MM.1S (cell line): ENCODE data around the gene SH3PXD2B.

Experiments
- DNase-seq: peaks from one replicate; pipeline ENCODE4 v3.0.0-alpha.2; 2015
- H2AFZ ChIP-seq: fragments of 300-600 bp; sonication (generic); 2 replicates; pipeline ENCODE4 v1.6.0; 2016; ENCODE audit warnings: antibody characterized with exemption, low read length
- H3F3A ChIP-seq: fragments of 300-600 bp; sonication (generic); 2 replicates; pipeline ENCODE4 v1.6.1; 2016; ENCODE audit warnings: mild to moderate bottlenecking, antibody characterized with exemption, low read length, moderate library complexity, mixed read lengths; ENCODE audit not compliant: insufficient read depth
- H3K27ac ChIP-seq: fragments of 300-600 bp; sonication (generic); 2 replicates; pipeline ENCODE4 v1.5.1; 2016; ENCODE audit warnings: mild to moderate bottlenecking, low read length
- H3K27me3 ChIP-seq: fragments of 300-600 bp; sonication (generic); replicated peaks from 2 replicates; pipeline ENCODE4 v1.6.0; 2016; ENCODE audit warnings: low read length; ENCODE audit not compliant: insufficient read depth
- H3K36me3 ChIP-seq: fragments of 300-600 bp; sonication (generic); replicated peaks from 2 replicates; pipeline ENCODE4 v1.6.1; 2016; ENCODE audit warnings: mild to moderate bottlenecking, low read length, mixed read lengths; ENCODE audit not compliant: insufficient read depth
- H3K4me1 ChIP-seq: fragments of 300-600 bp; sonication (generic); 2 replicates; pipeline ENCODE4 v1.6.1; 2016; ENCODE audit warnings: low read length, mixed read lengths
- H3K4me2 ChIP-seq: fragments of 300-600 bp; sonication (generic); 2 replicates; pipeline ENCODE4 v1.6.0; 2016; ENCODE audit warnings: low read depth, low read length
- H3K4me3 ChIP-seq: fragments of 300-600 bp; sonication (generic); 2 replicates; pipeline ENCODE4 v1.5.1; 2016; ENCODE audit warnings: low read length, mixed read lengths
- H3K79me2 ChIP-seq: fragments of 300-600 bp; sonication (generic); 2 replicates; pipeline ENCODE4 v1.6.1; 2016; ENCODE audit warnings: mixed run types, low read length, mixed read lengths
- H3K9ac ChIP-seq: fragments of 300-600 bp; sonication (generic); 2 replicates; pipeline ENCODE4 v1.6.1; 2016; ENCODE audit warnings: low read length, mixed read lengths
- H3K9me2 ChIP-seq: fragments of 300-600 bp; sonication (generic); replicated peaks from 2 replicates; pipeline ENCODE4 v1.6.1; 2016; ENCODE audit warnings: mild to moderate bottlenecking, low read length, mixed read lengths; ENCODE audit not compliant: insufficient read depth
- H3K9me3 ChIP-seq: fragments of 300-600 bp; sonication (generic); replicated peaks from 2 replicates; pipeline ENCODE4 v1.6.1; 2016; ENCODE audit warnings: mild to moderate bottlenecking, low read length, mixed read lengths; ENCODE audit not compliant: insufficient read depth
- H4K20me1 ChIP-seq: fragments of 300-600 bp; sonication (generic); 2 replicates; pipeline ENCODE4 v1.6.1; 2016; ENCODE audit warnings: mild to moderate bottlenecking, low read length, moderate library complexity, mixed read lengths; ENCODE audit not compliant: insufficient read depth
- CTCF ChIP-seq: fragments of 300-600 bp; sonication (generic); IDR thresholded peaks from 2 replicates; pipeline ENCODE4 v1.5.1; 2016; ENCODE audit warnings: antibody characterized with exemption, low read length, mixed read lengths
- EZH2 ChIP-seq: fragments of 300-600 bp; sonication (generic); optimal IDR thresholded peaks from 2 replicates; pipeline ENCODE3; 2017; ENCODE audit warnings: low read depth, mild to moderate bottlenecking, antibody characterized with exemption, low read length, mixed read lengths
- EZH2phosphoT487 ChIP-seq: fragments of 300-600 bp; sonication (generic); IDR thresholded peaks from 2 replicates; pipeline ENCODE4 v1.6.1; 2018; ENCODE audit warnings: antibody characterized with exemption, low read length

SH3PXD2B gene

DNA sequence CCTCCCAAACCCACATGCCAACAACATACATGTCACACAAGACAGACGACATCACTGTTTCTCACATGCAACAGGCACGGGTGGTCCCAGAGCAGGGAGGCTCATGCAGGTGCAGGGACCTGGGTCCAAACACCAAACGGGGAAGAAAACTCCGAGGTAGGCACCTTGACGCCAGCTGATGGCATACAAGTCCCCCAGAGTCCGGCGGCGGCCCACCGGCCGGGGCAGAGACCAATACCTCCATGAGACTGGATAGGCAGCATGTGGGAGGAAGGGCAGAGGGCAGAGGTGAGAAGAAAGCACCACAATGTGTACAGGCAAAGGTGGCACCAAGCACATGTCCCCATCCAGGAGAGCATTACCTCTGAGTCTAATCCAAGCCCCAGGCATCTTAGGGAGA is 97.8 kb downstream of the SH3PXD2B start:
- Histone ChIP-seq H3F3A (no peaks in the 10 kb centered on the region), H3K4me2 (no peak overlapping the region), H3K9ac (no peak overlapping the region), H2AFZ (no peak overlapping the region), H3K79me2 (no peaks in the 10 kb centered on the region), H3K36me3 (no peaks in the 10 kb centered on the region), H3K27ac (no peak overlapping the region), H3K9me3 (no peaks in the 10 kb centered on the region), H3K9me2 (no peaks in the 10 kb centered on the region), H3K27me3 (no peaks in the 10 kb centered on the region), H3K4me3 (no peak overlapping the region), H3K4me1 (peaks cover 3% of the 10 kb centered on the region), H4K20me1 (no peaks in the 10 kb centered on the region)
- no peak for DNase-seq
- TF ChIP-seq EZH2 (no peak), CTCF (no peak), EZH2phosphoT487 (no peak)

DNA sequence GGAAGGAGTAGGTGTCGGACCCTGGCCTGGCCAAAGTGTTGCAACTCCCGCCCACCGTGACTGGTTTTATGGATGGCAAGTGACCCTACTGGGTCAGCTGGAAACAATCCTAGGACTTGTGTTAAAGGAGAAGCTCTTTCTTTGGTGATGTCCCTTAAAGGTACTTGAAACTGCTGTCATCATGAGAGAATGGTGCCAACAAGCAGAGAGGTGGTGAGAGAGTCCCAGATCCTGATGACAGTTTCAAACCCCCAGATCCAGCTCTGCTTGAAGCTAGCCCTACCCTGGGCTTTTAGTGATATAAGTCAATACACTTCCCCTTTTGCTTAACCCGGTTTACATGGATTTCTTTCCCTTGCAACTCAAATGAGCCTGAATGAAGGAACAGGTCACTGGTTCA is 98.3 kb downstream of the SH3PXD2B start:
- Histone ChIP-seq H3K79me2 (no peaks in the 10 kb centered on the region), H3K27ac (no peak overlapping the region), H3K27me3 (no peaks in the 10 kb centered on the region), H3K9ac (no peak overlapping the region), H4K20me1 (no peaks in the 10 kb centered on the region), H3K4me2 (no peak overlapping the region), H3K4me3 (no peak overlapping the region), H3K9me2 (no peaks in the 10 kb centered on the region), H2AFZ (no peak overlapping the region), H3K4me1 (no peaks in the 10 kb centered on the region), H3K36me3 (no peaks in the 10 kb centered on the region), H3F3A (no peaks in the 10 kb centered on the region), H3K9me3 (no peaks in the 10 kb centered on the region)
- TF ChIP-seq EZH2phosphoT487: no peak
- no peak for TF ChIP-seq CTCF
- no peak for TF ChIP-seq EZH2
- no peak for DNase-seq

DNA sequence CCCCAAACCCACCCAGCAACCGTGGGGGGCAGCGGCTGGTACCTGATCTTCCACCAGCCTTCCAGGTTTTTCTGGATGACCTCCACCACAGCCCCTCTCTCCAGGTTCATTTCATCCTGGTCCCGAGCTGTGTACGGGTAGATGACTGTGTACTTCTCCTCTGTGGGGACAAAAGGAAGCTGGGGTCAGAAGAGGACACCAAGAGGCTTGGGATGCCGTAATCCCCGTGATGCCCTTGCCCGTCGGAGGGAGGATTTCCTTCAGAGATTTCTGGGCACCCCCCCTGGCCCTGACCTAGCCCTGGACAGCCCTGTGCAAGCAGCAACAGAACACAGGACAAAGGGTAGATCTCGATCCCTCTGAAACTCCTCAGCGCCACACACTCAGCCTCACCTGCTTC is 100.5 kb downstream of the SH3PXD2B start:
- H3F3A ChIP-seq: no peaks in the 10 kb centered on the region
- no peaks in the 10 kb centered on the region for H3K79me2 ChIP-seq
- no peaks in the 10 kb centered on the region for H3K9me2 ChIP-seq
- no peak overlapping the region for H2AFZ ChIP-seq
- H3K4me3 ChIP-seq: no peak overlapping the region
- no peak overlapping the region for H3K27ac ChIP-seq
- H3K27me3 ChIP-seq: no peaks in the 10 kb centered on the region
- no peak overlapping the region for H3K9ac ChIP-seq
- DNase-seq: no peak
- no peaks in the 10 kb centered on the region for H4K20me1 ChIP-seq
- H3K9me3 ChIP-seq: no peaks in the 10 kb centered on the region
- H3K36me3 ChIP-seq: no peaks in the 10 kb centered on the region
- H3K4me2 ChIP-seq: no peak overlapping the region
- TF ChIP-seq EZH2 (no peak), CTCF (no peak), EZH2phosphoT487 (no peak)
- H3K4me1 ChIP-seq: no peaks in the 10 kb centered on the region
